Skeletal muscle tissue (tissue), 4 donors: ENCODE results near the gene RIPK1. TPM values are rescaled to one million over a fixed set of nuclear protein-coding genes. Genes with fewer than 3 reads are reported as not detected.
"Not testable (repeated sequence)": the region's sequence is repeated elsewhere in the genome, so short reads cannot be mapped to it uniquely, and the experiment has no call there.

Experiments used
- H3K27ac ChIP-seq: one replicate; pipeline ENCODE4 v1.7.0; 2013; ENCODE audit warnings: mild to moderate bottlenecking, low read depth, low read length, inconsistent platforms
- H3K27me3 ChIP-seq, 3 donors: one replicate each; pipeline ENCODE4 v1.7.0; 2013; ENCODE audit warnings: low read length in 3 of 3; ENCODE audit not compliant: control insufficient read depth in 3 of 3, insufficient read depth in 3 of 3
- H3K36me3 ChIP-seq, 3 donors: one replicate each; pipeline ENCODE4 v1.7.0; 2013; ENCODE audit warnings: low read length in 3 of 3; ENCODE audit not compliant: control insufficient read depth in 3 of 3, insufficient read depth in 3 of 3
- H3K4me1 ChIP-seq, 3 donors: one replicate each; pipeline ENCODE4 v1.7.0; 2013; ENCODE audit warnings: low read length in 3 of 3, mild to moderate bottlenecking in 3 of 3; ENCODE audit not compliant: control insufficient read depth in 3 of 3, insufficient read depth in 3 of 3
- H3K4me3 ChIP-seq, 3 donors: one replicate each; pipeline ENCODE4 v1.7.0; 2013; ENCODE audit warnings: low read length in 3 of 3
- H3K9ac ChIP-seq, 3 donors: one replicate each; pipeline ENCODE4 v1.7.0; 2013; ENCODE audit warnings: low read length in 3 of 3, mild to moderate bottlenecking in 3 of 3, moderate library complexity in 2 of 3, low read depth in 1 of 3
- H3K9me3 ChIP-seq, 3 donors: one replicate each; pipeline ENCODE4 v1.7.0; 2013; ENCODE audit warnings: low read length in 3 of 3; ENCODE audit not compliant: control insufficient read depth in 3 of 3
- total RNA-seq: library from RNA; depleted of rRNA; stranded (reverse); fragments of >200 nt; gene quantifications from one replicate; pipeline ENCODE4 v1.2.3, GENCODE V29; 2014
- donor health status: Osteomylitis.

RIPK1 gene
- total RNA-seq, 1 donor from 2014 or later, result 14.6 TPM

DNA sequence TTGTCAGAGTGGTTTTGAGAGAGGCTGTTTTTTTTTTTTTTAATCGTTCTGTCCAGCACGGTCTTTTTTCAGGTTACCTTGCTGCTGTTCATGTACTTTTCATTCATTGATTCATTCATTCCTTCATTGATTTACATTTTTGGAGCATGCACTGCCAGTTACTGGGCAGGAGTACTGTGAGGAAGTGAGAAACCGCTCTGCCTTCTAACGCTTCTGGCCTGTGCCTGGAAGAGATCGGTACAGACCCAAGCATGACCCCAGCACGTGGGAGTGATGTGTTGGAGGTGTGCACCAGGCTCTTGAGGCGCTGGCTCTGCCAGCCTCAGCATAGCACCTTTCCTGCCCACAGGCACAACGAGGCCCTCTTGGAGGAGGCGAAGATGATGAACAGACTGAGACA is 9.1 kb downstream of the RIPK1 start:
- Histone ChIP-seq H3K27me3 (no peaks in the 10 kb centered on the region), H3K9me3 (no peaks in the 10 kb centered on the region), H3K4me3 (no peak overlapping the region), H3K4me1 (peaks cover 0 to 7% (median 0%) of the 10 kb centered on the region in 3 donors), H3K36me3 (peaks cover 25 to 50% (median 42%) of the 10 kb centered on the region in 3 donors), H3K27ac (no peak overlapping the region), H3K9ac (no peak overlapping the region)

DNA sequence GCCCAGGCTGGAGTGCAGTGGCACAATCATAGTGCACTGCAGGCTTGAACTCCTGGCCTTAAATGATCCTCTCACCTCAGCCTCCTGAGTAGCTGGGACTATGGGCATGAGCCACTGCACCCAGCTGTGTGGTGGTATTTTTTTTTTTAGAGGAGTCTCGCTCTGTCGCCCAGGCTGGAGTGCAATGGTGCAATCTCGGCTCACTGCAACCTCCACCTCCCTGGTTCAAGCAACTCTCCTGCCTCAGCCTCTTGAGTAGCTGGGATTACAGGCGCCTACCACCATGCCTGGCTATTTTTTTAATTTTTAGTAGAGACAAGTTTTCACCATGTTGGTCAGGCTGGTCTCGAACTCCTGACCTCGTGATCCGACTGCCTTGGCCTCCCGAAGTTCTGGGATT is 10.7 kb downstream of the RIPK1 start:
- not testable (repeated sequence) for H3K27me3 ChIP-seq, H3K27ac ChIP-seq, H3K9me3 ChIP-seq, H3K9ac ChIP-seq, H3K4me1 ChIP-seq, H3K4me3 ChIP-seq
- H3K36me3 ChIP-seq, result peaks cover 39 to 66% (median 57%) of the 10 kb centered on the region in 3 donors

DNA sequence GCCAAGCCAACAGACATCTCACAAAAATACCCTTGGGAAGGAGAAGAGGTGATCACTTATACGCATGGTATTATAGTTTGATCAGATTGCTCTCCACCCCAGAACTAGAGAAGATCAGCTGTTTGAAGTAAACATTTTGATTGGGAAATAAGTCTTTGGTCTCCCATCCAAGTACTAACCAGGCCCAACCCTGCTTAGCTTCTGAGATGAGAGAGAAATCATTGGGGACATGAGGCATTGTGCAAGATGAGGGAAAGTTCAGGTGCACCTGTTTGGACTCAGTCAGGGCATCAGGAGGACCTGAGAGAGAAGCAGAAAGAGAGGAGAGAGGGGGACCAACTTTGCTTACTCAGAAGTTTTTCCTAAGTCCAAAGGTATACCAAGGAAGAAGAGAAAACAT is 11.4 kb downstream of the RIPK1 start:
- H3K27me3 ChIP-seq, result no peaks in the 10 kb centered on the region
- H3K4me1 ChIP-seq, result peaks cover 0 to 3% (median 0%) of the 10 kb centered on the region in 3 donors
- H3K9me3 ChIP-seq, result no peaks in the 10 kb centered on the region
- no peak overlapping the region for H3K4me3 ChIP-seq
- H3K9ac ChIP-seq, result no peak overlapping the region
- H3K36me3 ChIP-seq, result peaks cover 41 to 68% (median 62%) of the 10 kb centered on the region in 3 donors
- H3K27ac ChIP-seq, result no peak overlapping the region

DNA sequence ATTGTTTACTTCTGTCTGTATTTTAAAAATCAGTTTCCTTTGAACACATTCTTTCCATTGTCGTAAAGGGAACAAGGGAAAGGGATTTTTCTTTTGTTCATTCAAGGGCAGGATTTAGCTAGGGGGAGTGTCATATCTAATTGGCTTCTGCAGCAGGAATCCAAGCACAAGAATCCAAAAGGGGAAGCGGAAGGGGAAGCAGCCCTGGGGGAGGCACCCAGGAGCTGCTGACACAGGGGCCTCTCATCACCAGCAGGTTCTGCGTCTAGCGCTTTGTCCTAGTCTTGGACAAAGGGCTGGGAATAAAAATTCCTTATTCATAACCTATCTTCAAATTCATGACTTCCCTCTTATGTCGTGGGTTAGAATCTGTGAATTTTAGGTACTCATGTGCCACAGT is 13.7 kb downstream of the RIPK1 start:
- Histone ChIP-seq H3K4me1 (no peaks in the 10 kb centered on the region), H3K27ac (no peak overlapping the region), H3K36me3 (peaks cover 40 to 86% (median 81%) of the 10 kb centered on the region in 3 donors), H3K4me3 (no peak overlapping the region), H3K9ac (no peak overlapping the region), H3K27me3 (no peaks in the 10 kb centered on the region), H3K9me3 (no peaks in the 10 kb centered on the region)

DNA sequence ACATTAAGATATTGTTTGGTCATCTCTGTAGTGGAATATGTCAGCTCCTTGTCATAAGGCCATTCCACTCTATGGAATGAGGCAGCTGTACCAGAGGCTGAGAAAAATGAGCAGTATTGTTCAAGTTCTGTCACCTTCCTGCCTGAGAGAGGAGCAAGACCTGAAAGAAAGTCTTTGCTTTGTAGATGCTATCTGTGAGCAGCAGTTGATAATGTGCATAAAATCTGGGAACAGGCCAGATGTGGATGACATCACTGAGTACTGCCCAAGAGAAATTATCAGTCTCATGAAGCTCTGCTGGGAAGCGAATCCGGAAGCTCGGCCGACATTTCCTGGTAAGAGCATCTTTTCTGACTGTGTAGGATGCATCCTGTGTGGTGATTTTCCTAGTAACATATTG is 16.8 kb downstream of the RIPK1 start:
- Histone ChIP-seq H3K36me3 (peaks cover 29 to 71% (median 69%) of the 10 kb centered on the region in 3 donors), H3K9ac (no peak overlapping the region), H3K4me3 (no peak overlapping the region), H3K4me1 (peaks cover 0 to 9% (median 0%) of the 10 kb centered on the region in 3 donors), H3K27me3 (no peaks in the 10 kb centered on the region), H3K27ac (no peak overlapping the region), H3K9me3 (no peaks in the 10 kb centered on the region)

DNA sequence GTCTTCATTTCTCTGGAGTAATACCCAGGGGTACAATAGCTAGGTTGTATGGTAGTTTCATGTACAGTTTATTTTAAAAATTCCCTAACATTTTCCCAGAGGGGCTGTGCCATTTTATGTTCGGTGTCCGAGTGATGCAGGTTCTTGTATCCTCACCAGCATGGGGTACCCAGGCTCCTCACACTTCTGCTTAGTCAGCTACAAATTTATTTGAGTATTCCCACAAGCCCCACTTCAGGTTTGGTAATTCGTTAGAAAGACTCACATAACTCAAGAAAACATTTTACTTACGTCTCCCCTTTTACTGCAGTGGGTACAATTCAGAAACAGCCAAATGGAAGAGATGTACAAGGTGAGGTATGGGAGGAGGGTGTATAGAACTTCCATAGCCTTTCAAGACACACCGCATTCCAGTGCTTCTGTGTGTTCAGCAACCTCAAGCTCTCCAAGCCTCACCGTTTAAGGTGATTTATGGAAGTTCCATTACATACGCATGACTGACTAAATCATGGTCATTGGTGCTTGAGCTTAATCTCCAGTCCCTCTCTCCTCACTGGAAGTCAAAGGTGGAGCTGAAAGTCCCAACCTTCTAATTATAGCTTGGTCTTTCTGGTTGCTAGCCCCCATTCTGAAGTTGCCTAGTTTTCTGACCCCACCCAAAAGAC is 18.1 kb downstream of the RIPK1 start:
- Histone ChIP-seq H3K4me3 (no peak overlapping the region), H3K9me3 (no peaks in the 10 kb centered on the region), H3K36me3 (peaks cover 30 to 61% (median 60%) of the 10 kb centered on the region in 3 donors), H3K27me3 (no peaks in the 10 kb centered on the region), H3K9ac (no peak overlapping the region), H3K4me1 (peaks cover 0 to 9% (median 0%) of the 10 kb centered on the region in 3 donors), H3K27ac (no peak overlapping the region)

DNA sequence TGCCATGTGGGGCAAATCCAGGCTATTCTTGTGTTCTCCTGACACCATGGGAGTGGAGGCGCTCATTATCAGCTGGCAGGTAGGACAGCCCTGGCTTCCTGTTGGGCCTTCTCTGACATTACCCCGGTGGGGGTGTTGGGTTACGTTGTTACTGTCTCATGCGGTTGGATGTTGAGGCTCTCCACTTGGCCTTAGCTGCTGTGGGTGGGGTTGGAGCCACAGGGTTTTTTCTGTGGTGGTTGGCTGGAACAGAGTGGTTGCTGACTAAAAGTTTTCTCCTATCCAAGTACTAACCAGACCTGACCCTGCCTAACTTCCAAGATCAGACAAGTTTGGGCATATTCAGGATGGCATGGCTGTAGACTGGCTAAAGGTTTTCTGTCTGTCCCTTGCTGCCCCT is 20.2 kb downstream of the RIPK1 start:
- H3K27me3 ChIP-seq, result no peaks in the 10 kb centered on the region
- peaks cover 18 to 47% (median 44%) of the 10 kb centered on the region in 3 donors for H3K36me3 ChIP-seq
- peaks cover 0 to 9% (median 0%) of the 10 kb centered on the region in 3 donors for H3K4me1 ChIP-seq
- peak overlapping the region in 1 of 3 donors; percentile 4 for H3K4me3 ChIP-seq
- H3K27ac ChIP-seq, result peak overlapping the region; percentile 28
- H3K9me3 ChIP-seq, result no peaks in the 10 kb centered on the region
- no peak overlapping the region for H3K9ac ChIP-seq

DNA sequence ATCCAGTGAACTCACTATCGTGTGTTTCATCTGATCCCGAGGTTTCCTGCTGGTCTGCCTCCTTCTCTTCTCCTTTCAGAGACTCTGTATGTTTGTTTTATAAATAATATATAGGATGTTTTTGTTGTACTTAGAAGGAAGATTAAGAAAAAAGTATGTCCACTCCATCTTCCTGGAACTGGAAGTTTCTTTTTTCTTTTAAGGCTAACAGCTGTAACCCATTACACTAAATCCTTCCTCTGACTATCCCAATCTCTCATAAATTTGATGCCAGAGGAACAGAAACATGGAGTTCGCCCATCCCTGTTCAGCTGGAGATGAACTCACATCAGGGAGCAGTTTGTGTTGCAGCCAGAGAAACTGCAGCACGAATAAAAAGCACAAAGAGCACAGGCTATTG is 20.7 kb downstream of the RIPK1 start:
- H3K27me3 ChIP-seq, result no peaks in the 10 kb centered on the region
- no peaks in the 10 kb centered on the region for H3K9me3 ChIP-seq
- H3K4me3 ChIP-seq, result peak overlapping the region in 1 of 3 donors; percentile 4
- peaks cover 0 to 9% (median 0%) of the 10 kb centered on the region in 3 donors for H3K4me1 ChIP-seq
- H3K9ac ChIP-seq, result no peak overlapping the region
- peak overlapping the region; percentile 28 for H3K27ac ChIP-seq
- peaks cover 14 to 44% (median 40%) of the 10 kb centered on the region in 3 donors for H3K36me3 ChIP-seq

DNA sequence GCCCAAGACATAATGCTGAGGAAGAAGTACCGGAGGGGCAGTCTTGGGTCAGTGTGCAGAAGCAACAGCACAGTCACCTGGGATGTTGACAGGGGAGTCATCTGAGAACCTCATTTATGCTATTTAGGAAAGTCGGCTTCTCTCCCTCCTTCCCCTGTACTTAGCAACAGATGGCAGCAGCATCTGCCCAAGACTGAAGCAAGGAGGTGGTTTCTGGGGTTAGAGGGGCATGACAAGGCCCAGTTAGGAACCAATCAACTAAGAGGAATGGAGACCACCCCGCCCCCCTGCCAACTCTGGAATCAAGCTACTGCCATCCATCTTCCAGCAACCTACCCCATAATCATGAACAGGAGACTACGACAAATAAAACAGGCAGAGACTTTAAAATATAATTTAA is 21.7 kb downstream of the RIPK1 start:
- H3K36me3 ChIP-seq, result peaks cover 13 to 38% (median 34%) of the 10 kb centered on the region in 3 donors
- no peak overlapping the region for H3K9ac ChIP-seq
- H3K4me1 ChIP-seq, result peaks cover 0 to 9% (median 0%) of the 10 kb centered on the region in 3 donors
- H3K27me3 ChIP-seq, result no peaks in the 10 kb centered on the region
- no peak overlapping the region for H3K4me3 ChIP-seq
- no peak overlapping the region for H3K27ac ChIP-seq
- H3K9me3 ChIP-seq, result no peaks in the 10 kb centered on the region

DNA sequence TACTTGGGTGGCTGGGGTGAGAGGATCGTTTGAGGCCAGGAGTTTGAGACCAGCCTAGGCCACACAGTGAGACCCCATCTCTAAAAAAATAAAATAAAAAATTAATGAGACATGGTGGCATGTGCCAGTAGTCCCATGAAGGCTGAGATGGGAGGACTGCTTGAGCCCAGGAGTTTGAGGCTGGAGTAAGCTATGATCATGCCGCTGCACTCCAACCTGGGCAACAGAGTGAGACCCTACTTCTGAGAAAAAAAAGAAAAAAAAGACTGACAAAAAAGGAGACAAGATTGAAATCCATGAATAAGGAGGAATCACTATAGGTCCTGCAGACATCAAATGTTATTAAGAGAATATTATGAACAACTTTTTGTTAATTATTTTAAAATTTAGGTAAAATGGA is 26.5 kb downstream of the RIPK1 start:
- no peak overlapping the region for H3K4me3 ChIP-seq
- H3K27ac ChIP-seq, result no peak overlapping the region
- no peak overlapping the region for H3K9ac ChIP-seq
- peaks cover 19 to 25% (median 20%) of the 10 kb centered on the region in 3 donors for H3K36me3 ChIP-seq
- H3K9me3 ChIP-seq, result no peaks in the 10 kb centered on the region
- no peaks in the 10 kb centered on the region for H3K4me1 ChIP-seq
- no peaks in the 10 kb centered on the region for H3K27me3 ChIP-seq
